SKM-1 treated with dmso at 0.1 percent for 144 hours (cell line): ENCODE results near the gene TUBB4A.

Experiments
- DNase-seq: peaks from one replicate; lab custom pipeline; 2025; ENCODE audit not compliant: unreplicated experiment; lab: John Stamatoyannopoulos, UW

TUBB4A gene

GRCh38 chr19:6501740-6502648, at the start of gene TUBB4A:
Gene TUBB4A (minus strand): TSS chr19:6502309. CDS start chr19:6502212, 97 bp downstream.
- DNase-seq = no peak

- DNase-seq = no peak
Observed at GRCh38 chr19:6551091-6551490, 49.0 kb upstream of the TUBB4A start.

- peak; percentile 34 for DNase-seq
Observed at GRCh38 chr19:6550679-6551078, 48.6 kb upstream of the TUBB4A start.

GRCh38 chr19:6543866-6544347, 41.8 kb upstream of the TUBB4A start:
- no peak for DNase-seq

- DNase-seq = no peak
Observed at GRCh38 chr19:6540918-6541689, 39.0 kb upstream of the TUBB4A start.

GRCh38 chr19:6539514-6539913, 37.4 kb upstream of the TUBB4A start:
- DNase-seq = no peak

GRCh38 chr19:6535558-6536137, 33.5 kb upstream of the TUBB4A start:
- DNase-seq = no peak

- DNase-seq = no peak
Observed at GRCh38 chr19:6534451-6535093, 32.5 kb upstream of the TUBB4A start.

GRCh38 chr19:6533746-6534418, 31.8 kb upstream of the TUBB4A start:
- DNase-seq = no peak

GRCh38 chr19:6533000-6533328, 30.9 kb upstream of the TUBB4A start:
- no peak for DNase-seq

GRCh38 chr19:6532244-6532999, 30.3 kb upstream of the TUBB4A start:
- DNase-seq = peak; percentile 81

- DNase-seq = no peak
Observed at GRCh38 chr19:6531956-6532243, 29.8 kb upstream of the TUBB4A start.

- DNase-seq = no peak
Observed at GRCh38 chr19:6531163-6531955, 29.2 kb upstream of the TUBB4A start.

GRCh38 chr19:6530386-6531162, 28.5 kb upstream of the TUBB4A start, which contains the start of gene TNFSF9:
Gene TNFSF9 (plus strand): TSS chr19:6531026. CDS start chr19:6531037, 11 bp downstream.
- DNase-seq = peak; percentile 83

GRCh38 chr19:6529937-6530385, 27.9 kb upstream of the TUBB4A start:
- DNase-seq = no peak

GRCh38 chr19:6529351-6529750, 27.2 kb upstream of the TUBB4A start:
- DNase-seq = no peak

- peak; percentile 77 for DNase-seq
Observed at GRCh38 chr19:6528544-6529121, 26.5 kb upstream of the TUBB4A start.
